Tibial artery (tissue), 4 donors: ENCODE results near the gene STK40.

Experiments
- DNase-seq, 2 donors: peaks; one replicate each; pipeline ENCODE4 v3.0.0-alpha.2; 2019
- H3K27ac ChIP-seq, 2 donors: fragments of 200-600 bp; sonication (generic) in 1 of 2; 1 replicate in 1 of 2; 2 replicates in 1 of 2; pipeline ENCODE4 v1.5.1; 2018 to 2019; ENCODE audit warnings: mild to moderate bottlenecking in 1 of 2
- H3K27me3 ChIP-seq, 2 donors: fragments of 200-600 bp; sonication (generic) in 1 of 2; one replicate each; pipeline versions ENCODE4 v1.5.1 to v1.6.0; 2016 to 2019
- H3K36me3 ChIP-seq, 3 donors: fragments of 200-600 bp; sonication (generic) in 2 of 3; one replicate each; pipeline ENCODE4 v1.5.1; 2016 to 2019; ENCODE audit warnings: mild to moderate bottlenecking in 2 of 3
- H3K4me1 ChIP-seq, 4 donors: fragments of 200-600 bp; sonication (generic) in 2 of 4; 1 replicate in 3 of 4; 2 replicates in 1 of 4; pipeline ENCODE4 v1.5.1; 2016 to 2019
- H3K4me3 ChIP-seq, 2 donors: fragments of 200-600 bp; sonication (generic) in 1 of 2; 1 replicate in 1 of 2; 2 replicates in 1 of 2; pipeline ENCODE4 v1.5.1; 2018 to 2019; ENCODE audit warnings: mild to moderate bottlenecking in 2 of 2
- H3K9me3 ChIP-seq, 3 donors: fragments of 200-600 bp; sonication (generic) in 1 of 3; one replicate each; pipeline ENCODE4 v1.5.1; 2016 to 2019
- CTCF ChIP-seq, 2 experiments: fragments of 200-600 bp in 1 of 2; fragments of 450-650 bp in 1 of 2; IDR thresholded peaks; one replicate each; pipeline ENCODE4 v1.5.1; 2017 to 2019; ENCODE audit warnings: antibody characterized with exemption in 2 of 2, mild to moderate bottlenecking in 1 of 2, moderate library complexity in 1 of 2
- intact Hi-C: fragments of 100-400 bp; cut with DNase I; formaldehyde crosslinking; loops from one replicate; pipeline ENCODE4 v1.15.0; 2023; ENCODE audit warnings: low total_unique reads

Gene STK40

GRCh38 chr1:36397378-36398230 is 11.9 kb upstream of the STK40 start, which contains the start of gene LSM10:
Gene LSM10 (minus strand): TSS chr1:36397908. CDS start chr1:36394129, 3,779 bp downstream.
- peaks cover 0 to 22% (median 16%) of the 10 kb centered on the region in 4 donors for H3K4me1 ChIP-seq
- peak; percentile 92 to 96 for DNase-seq
- H3K36me3 ChIP-seq = peaks cover 9 to 15% (median 15%) of the 10 kb centered on the region in 3 donors
- H3K27ac ChIP-seq = peak within 1 kb of the TSS; percentile 92 to 96
- H3K27me3 ChIP-seq = no peaks in the 10 kb centered on the region
- peak within 1 kb of the TSS; percentile 78 to 89 for H3K4me3 ChIP-seq
- intact Hi-C loops = no loop called here
- no peak for TF ChIP-seq CTCF (IDR thresholded peaks at IDR 0.05)
- H3K9me3 ChIP-seq = no peaks in the 10 kb centered on the region

GRCh38 chr1:36397083-36397377 is 11.3 kb upstream of the STK40 start:
- H3K4me1 ChIP-seq = peaks cover 0 to 22% (median 16%) of the 10 kb centered on the region in 4 donors
- H3K4me3 ChIP-seq = peak overlapping the region; percentile 78 to 89
- no peaks in the 10 kb centered on the region for H3K27me3 ChIP-seq
- H3K9me3 ChIP-seq = no peaks in the 10 kb centered on the region
- H3K27ac ChIP-seq = peak overlapping the region; percentile 92 to 96
- H3K36me3 ChIP-seq = peaks cover 9 to 21% (median 20%) of the 10 kb centered on the region in 3 donors
- intact Hi-C loops = no loop called here
- no peak for TF ChIP-seq CTCF (IDR thresholded peaks at IDR 0.05)
- DNase-seq = no peak

GRCh38 chr1:36396359-36396758 is 10.6 kb upstream of the STK40 start:
- intact Hi-C loops = no loop called here
- Histone ChIP-seq H3K27ac (peak overlapping the region; percentile 92 to 96), H3K4me3 (peak overlapping the region in 1 of 2 donors; percentile 78), H3K4me1 (peaks cover 0 to 22% (median 16%) of the 10 kb centered on the region in 4 donors), H3K36me3 (peaks cover 9 to 28% (median 27%) of the 10 kb centered on the region in 3 donors), H3K27me3 (no peaks in the 10 kb centered on the region), H3K9me3 (no peaks in the 10 kb centered on the region)
- TF ChIP-seq CTCF (IDR thresholded peaks at IDR 0.05) = no peak
- no peak for DNase-seq

GRCh38 chr1:36393686-36394085 is 8.0 kb upstream of the STK40 start:
- Histone ChIP-seq H3K27ac (no peak overlapping the region), H3K9me3 (no peaks in the 10 kb centered on the region), H3K4me3 (no peak overlapping the region), H3K4me1 (peaks cover 0 to 34% (median 27%) of the 10 kb centered on the region in 4 donors), H3K27me3 (no peaks in the 10 kb centered on the region), H3K36me3 (peaks cover 14 to 46% (median 34%) of the 10 kb centered on the region in 3 donors)
- intact Hi-C loops = no loop called here
- DNase-seq = no peak
- no peak for TF ChIP-seq CTCF (IDR thresholded peaks at IDR 0.05)

- DNase-seq = no peak
- no peaks in the 10 kb centered on the region for H3K27me3 ChIP-seq
- TF ChIP-seq CTCF (IDR thresholded peaks at IDR 0.05) = no peak
- H3K4me1 ChIP-seq = peaks cover 0 to 36% (median 29%) of the 10 kb centered on the region in 4 donors
- H3K27ac ChIP-seq = no peak overlapping the region
- no peak overlapping the region for H3K4me3 ChIP-seq
- no peaks in the 10 kb centered on the region for H3K9me3 ChIP-seq
- peaks cover 14 to 46% (median 34%) of the 10 kb centered on the region in 3 donors for H3K36me3 ChIP-seq
- intact Hi-C loops = no loop called here
These were observed 7.1 kb upstream of the STK40 start for GRCh38 chr1:36392836-36393235.
